ENCODE measurements around the gene SEPTIN12. TPM values are rescaled to one million over a fixed set of nuclear protein-coding genes. Genes with fewer than 3 reads are reported as not detected.

Gene SEPTIN12
- total RNA-seq, 4 donors from 2014 or later = not detected

GRCh38 chr16:4830408-4830807 lies 42.3 kb upstream of the SEPTIN12 start:
- H3K36me3 ChIP-seq = no peaks in the 10 kb centered on the region
- peaks cover 0 to 3% of the 10 kb centered on the region in 2 donors for H3K4me1 ChIP-seq
- no peak overlapping the region for H3K27ac ChIP-seq
- H3K4me3 ChIP-seq = no peak overlapping the region
- no peaks in the 10 kb centered on the region for H3K27me3 ChIP-seq
- no peaks in the 10 kb centered on the region for H3K9me3 ChIP-seq
- no peak for DNase-seq
- TF ChIP-seq POLR2A (IDR thresholded peaks at IDR 0.05) = no peak
- no peak for TF ChIP-seq CTCF (IDR thresholded peaks at IDR 0.05)
- intact Hi-C loops (cut with DNase I; ENCODE audit: low total_unique reads) = no loop called here

GRCh38 chr16:4828567-4829321 lies 40.6 kb upstream of the SEPTIN12 start:
- Histone ChIP-seq H3K4me3 (no peak overlapping the region), H3K9me3 (no peaks in the 10 kb centered on the region), H3K4me1 (no peaks in the 10 kb centered on the region), H3K27ac (no peak overlapping the region), H3K36me3 (no peaks in the 10 kb centered on the region), H3K27me3 (no peaks in the 10 kb centered on the region)
- intact Hi-C loops (cut with DNase I; ENCODE audit: low total_unique reads) = no loop called here
- TF ChIP-seq CTCF (IDR thresholded peaks at IDR 0.05) = no peak
- TF ChIP-seq POLR2A (IDR thresholded peaks at IDR 0.05) = no peak
- DNase-seq = no peak

GRCh38 chr16:4826980-4827379 lies 38.8 kb upstream of the SEPTIN12 start:
- Histone ChIP-seq H3K36me3 (no peaks in the 10 kb centered on the region), H3K27me3 (no peaks in the 10 kb centered on the region), H3K4me3 (no peak overlapping the region), H3K9me3 (no peaks in the 10 kb centered on the region), H3K27ac (no peak overlapping the region), H3K4me1 (no peaks in the 10 kb centered on the region)
- TF ChIP-seq CTCF (IDR thresholded peaks at IDR 0.05) = no peak
- no peak for TF ChIP-seq POLR2A (IDR thresholded peaks at IDR 0.05)
- intact Hi-C loops (cut with DNase I; ENCODE audit: low total_unique reads) = no loop called here
- DNase-seq = no peak

- Histone ChIP-seq H3K36me3 (no peaks in the 10 kb centered on the region), H3K27ac (no peak overlapping the region)
- DNase-seq = no peak
Measured at GRCh38 chr16:4826526-4826925, 38.4 kb upstream of the SEPTIN12 start.

More at GRCh38 chr16:4826526-4826925, 38.4 kb upstream of the SEPTIN12 start:
- Histone ChIP-seq H3K4me3 (no peak overlapping the region), H3K27me3 (no peaks in the 10 kb centered on the region), H3K4me1 (no peaks in the 10 kb centered on the region), H3K9me3 (no peaks in the 10 kb centered on the region)
- TF ChIP-seq POLR2A (IDR thresholded peaks at IDR 0.05) (no peak), CTCF (IDR thresholded peaks at IDR 0.05) (no peak)
- intact Hi-C loops (cut with DNase I; ENCODE audit: low total_unique reads) = no loop called here
